ENCODE results near the gene SOX3.
A peak's percentile ranks its signal among the peaks of the same experiment; 100 is the strongest.

The SOX3 gene

GRCh38 chrX:140505421-140506337, 810 bp upstream of the SOX3 start:
- Histone ChIP-seq H3K4me3 (peak overlapping the region; percentile 19), H3K27ac (no peak overlapping the region)
- DNase-seq (ENCODE audit: low spot score) = no peak
- no peak for TF ChIP-seq CTCF (IDR thresholded peaks at IDR 0.05)

- no peak overlapping the region for H3K27ac ChIP-seq
- no peak for DNase-seq (ENCODE audit: low spot score)
- peak overlapping the region; percentile 69 for H3K4me3 ChIP-seq
- TF ChIP-seq CTCF (IDR thresholded peaks at IDR 0.05) = no peak
Observed at GRCh38 chrX:140503714-140504351, 1.0 kb downstream of the SOX3 start.

- no peak overlapping the region for H3K27ac ChIP-seq
- peak overlapping the region; percentile 69 for H3K4me3 ChIP-seq
- TF ChIP-seq CTCF (IDR thresholded peaks at IDR 0.05) = no peak
- DNase-seq (ENCODE audit: low spot score) = no peak
Observed at GRCh38 chrX:140503238-140503601, 1.6 kb downstream of the SOX3 start.

GRCh38 chrX:140502491-140503237, 2.2 kb downstream of the SOX3 start:
- H3K27ac ChIP-seq = no peak overlapping the region
- no peak for TF ChIP-seq CTCF (IDR thresholded peaks at IDR 0.05)
- H3K4me3 ChIP-seq = peak overlapping the region; percentile 69
- DNase-seq (ENCODE audit: low spot score) = no peak

GRCh38 chrX:140501940-140502468, 2.9 kb downstream of the SOX3 start:
- no peak for DNase-seq (ENCODE audit: low spot score)
- Histone ChIP-seq H3K4me3 (peak overlapping the region; percentile 69), H3K27ac (no peak overlapping the region)
- TF ChIP-seq CTCF (IDR thresholded peaks at IDR 0.05) = no peak

- DNase-seq (ENCODE audit: low spot score) = no peak
- H3K4me3 ChIP-seq = no peak overlapping the region
- no peak for TF ChIP-seq CTCF (IDR thresholded peaks at IDR 0.05)
- no peak overlapping the region for H3K27ac ChIP-seq
Observed at GRCh38 chrX:140501321-140501720, 3.5 kb downstream of the SOX3 start.
